ENCODE results near the gene CPNE4. TPM values are rescaled to one million over a fixed set of nuclear protein-coding genes. Genes with fewer than 3 reads are reported as not detected.

Gene CPNE4
- total RNA-seq, 2 donors from 2014 or later, result 1.7 to 2.5 TPM

- H3K27ac Mint-ChIP-seq, result peak overlapping the region; percentile 38
- peaks cover 10% of the 10 kb centered on the region for H3K4me1 ChIP-seq (ENCODE audit: control insufficient read depth, insufficient read depth, low read length)
Observed at GRCh38 chr3:131957511-131957910, 77.3 kb downstream of the CPNE4 start.

GRCh38 chr3:131948806-131949205, 86.0 kb downstream of the CPNE4 start:
- Mint-ChIP-seq H3K4me3 (no peak overlapping the region), H3K27ac (no peak overlapping the region), H3K9me3 (peaks cover 13% of the 10 kb centered on the region), H3K4me1 (peaks cover 7% of the 10 kb centered on the region), H3K36me3 (ENCODE audit: low read depth) (no peaks in the 10 kb centered on the region), H3K27me3 (ENCODE audit: insufficient read depth) (no peaks in the 10 kb centered on the region)
- Histone ChIP-seq H3K9ac (ENCODE audit: extremely low read depth, low read length, poor library complexity, severe bottlenecking) (no peak overlapping the region), H3K4me3 (ENCODE audit: low read length) (no peak overlapping the region), H3K36me3 (ENCODE audit: control insufficient read depth, insufficient read depth, low read length) (no peaks in the 10 kb centered on the region), H3K27me3 (ENCODE audit: control insufficient read depth, insufficient read depth, low read length, poor library complexity, severe bottlenecking) (no peaks in the 10 kb centered on the region), H3K4me1 (ENCODE audit: control insufficient read depth, insufficient read depth, low read length) (peaks cover 5% of the 10 kb centered on the region), H3K9me3 (ENCODE audit: control insufficient read depth, low read length) (no peaks in the 10 kb centered on the region), H3K27ac (ENCODE audit: low read depth, low read length) (no peak overlapping the region)
- no peak for DNase-seq
- WGBS, 2 experiments (ENCODE audit: insufficient coverage in 1 of 2, insufficient read length in 1 of 2), result 80% methylated on average over 1 of the region's 1 CpG; no CpG with 5 or more reads in 1 of the 2 experiments
- no peak for TF ChIP-seq CTCF (conservative IDR thresholded peaks at IDR 0.05)

More at GRCh38 chr3:131957511-131957910, 77.3 kb downstream of the CPNE4 start:
- Histone ChIP-seq H3K27me3 (ENCODE audit: control insufficient read depth, insufficient read depth, low read length, poor library complexity, severe bottlenecking) (no peaks in the 10 kb centered on the region), H3K27ac (ENCODE audit: low read depth, low read length) (no peak overlapping the region), H3K4me3 (ENCODE audit: low read length) (no peak overlapping the region), H3K9me3 (ENCODE audit: control insufficient read depth, low read length) (peaks cover 4% of the 10 kb centered on the region), H3K9ac (ENCODE audit: extremely low read depth, low read length, poor library complexity, severe bottlenecking) (peak overlapping the region; percentile 32), H3K36me3 (ENCODE audit: control insufficient read depth, insufficient read depth, low read length) (no peaks in the 10 kb centered on the region)
- H3K27me3 Mint-ChIP-seq (ENCODE audit: insufficient read depth), result peaks cover 3% of the 10 kb centered on the region
- DNase-seq, result no peak
- TF ChIP-seq CTCF (conservative IDR thresholded peaks at IDR 0.05), result no peak
- H3K36me3 Mint-ChIP-seq (ENCODE audit: low read depth), result no peaks in the 10 kb centered on the region
- peaks cover 14% of the 10 kb centered on the region for H3K4me1 Mint-ChIP-seq
- peaks cover 12% of the 10 kb centered on the region for H3K9me3 Mint-ChIP-seq
- 79 to 82% methylated on average over 4 to 5 of the region's 5 CpGs for WGBS, 2 experiments (ENCODE audit: insufficient coverage in 1 of 2, insufficient read length in 1 of 2)
- H3K4me3 Mint-ChIP-seq, result no peak overlapping the region

GRCh38 chr3:131944676-131945075, 90.1 kb downstream of the CPNE4 start:
- Histone ChIP-seq H3K27me3 (ENCODE audit: control insufficient read depth, insufficient read depth, low read length, poor library complexity, severe bottlenecking) (no peaks in the 10 kb centered on the region), H3K9me3 (ENCODE audit: control insufficient read depth, low read length) (no peaks in the 10 kb centered on the region), H3K9ac (ENCODE audit: extremely low read depth, low read length, poor library complexity, severe bottlenecking) (no peak overlapping the region), H3K4me1 (ENCODE audit: control insufficient read depth, insufficient read depth, low read length) (peaks cover 16% of the 10 kb centered on the region), H3K36me3 (ENCODE audit: control insufficient read depth, insufficient read depth, low read length) (no peaks in the 10 kb centered on the region), H3K27ac (ENCODE audit: low read depth, low read length) (no peak overlapping the region), H3K4me3 (ENCODE audit: low read length) (no peak overlapping the region)
- TF ChIP-seq CTCF (conservative IDR thresholded peaks at IDR 0.05), result no peak
- no peaks in the 10 kb centered on the region for H3K9me3 Mint-ChIP-seq
- H3K4me3 Mint-ChIP-seq, result no peak overlapping the region
- no peaks in the 10 kb centered on the region for H3K27me3 Mint-ChIP-seq (ENCODE audit: insufficient read depth)
- DNase-seq, result no peak
- H3K4me1 Mint-ChIP-seq, result peaks cover 18% of the 10 kb centered on the region
- WGBS, 2 experiments (ENCODE audit: insufficient coverage in 1 of 2, insufficient read length in 1 of 2), result no CpG with 5 or more reads among the region's 1 CpG
- H3K36me3 Mint-ChIP-seq (ENCODE audit: low read depth), result no peaks in the 10 kb centered on the region
- H3K27ac Mint-ChIP-seq, result no peak overlapping the region

Measured in endodermal cell (in vitro differentiated cells).